HG02970 (cell line): Measurements from ENCODE around the gene AKR1C1.
"Not testable (repeated sequence)": the region's sequence is repeated elsewhere in the genome, so short reads cannot be mapped to it uniquely, and the experiment has no call there.

Experiments used
- ATAC-seq: cut with Tn5 transposase; IDR thresholded peaks from one replicate; pipeline ENCODE4 v1.9.1; 2021; ENCODE audit warnings: mild to moderate bottlenecking, moderate library complexity, moderate number of reproducible peaks; ENCODE audit not compliant: unreplicated experiment, low FRiP score

The AKR1C1 gene

GRCh38 chr10:4981722-4982471 lies 18.7 kb downstream of the AKR1C1 start:
- ATAC-seq = no peak

GRCh38 chr10:4982764-4983226 lies 19.6 kb downstream of the AKR1C1 start:
- ATAC-seq = no peak

DNA sequence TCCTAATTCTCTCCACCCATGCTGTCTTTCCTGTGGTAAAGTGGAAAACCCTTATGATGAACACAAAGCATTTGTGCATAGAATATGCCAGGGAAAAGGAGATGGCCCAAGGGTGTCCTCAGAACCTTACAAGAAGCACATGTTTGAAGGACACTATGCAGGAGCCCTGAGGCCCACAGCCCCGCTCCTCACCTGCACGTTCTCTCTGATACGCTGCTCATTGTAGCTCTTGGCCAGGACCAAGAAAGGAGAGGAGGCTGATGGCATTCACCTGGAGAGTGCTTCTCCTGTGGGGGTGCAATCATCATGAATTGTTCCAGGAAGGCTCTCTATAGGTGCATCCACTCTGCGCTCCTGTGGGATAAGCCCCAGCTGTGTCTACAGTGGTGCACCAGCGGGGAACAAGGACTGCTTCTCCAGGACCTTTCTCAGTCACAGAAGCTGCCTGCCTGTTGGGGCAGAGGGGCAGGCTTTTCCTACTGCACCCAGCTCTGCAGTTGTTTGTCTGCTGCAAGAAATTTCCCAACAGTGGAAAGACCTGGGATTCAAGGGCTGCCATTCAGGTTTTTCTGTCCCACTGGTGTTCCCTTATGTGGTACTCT lies 20.5 kb downstream of the AKR1C1 start:
- ATAC-seq = no peak

- ATAC-seq = no peak
These were observed 21.0 kb downstream of the AKR1C1 start for GRCh38 chr10:4984223-4984622.

- ATAC-seq = no peak
These were observed 21.9 kb downstream of the AKR1C1 start for GRCh38 chr10:4984971-4985594.

GRCh38 chr10:4988000-4988641 lies 24.9 kb downstream of the AKR1C1 start:
- not testable (repeated sequence) for ATAC-seq

- ATAC-seq = no peak
These were observed 27.0 kb downstream of the AKR1C1 start for GRCh38 chr10:4990217-4990616.

DNA sequence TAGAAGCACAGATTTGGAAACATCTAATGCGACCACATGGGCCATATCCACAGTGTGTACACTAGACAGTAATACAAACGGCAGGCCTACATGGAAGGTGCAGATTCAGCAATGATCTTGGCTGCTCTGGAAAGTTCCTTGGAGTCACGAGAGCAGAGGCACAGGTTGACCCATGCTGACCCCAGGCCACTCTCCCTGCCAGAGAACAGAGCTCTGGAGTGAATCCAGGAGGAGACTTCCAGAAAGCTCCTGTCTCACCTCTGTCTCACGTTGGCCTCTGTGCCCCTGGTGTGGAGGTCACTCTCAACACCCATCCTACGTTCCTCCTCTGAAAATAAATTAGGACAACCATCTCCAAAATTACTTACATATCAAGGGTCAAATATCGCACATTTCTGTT lies 28.2 kb downstream of the AKR1C1 start:
- ATAC-seq = not testable (repeated sequence)

- not testable (repeated sequence) for ATAC-seq
These were observed 29.3 kb downstream of the AKR1C1 start for GRCh38 chr10:4992564-4992963.

DNA sequence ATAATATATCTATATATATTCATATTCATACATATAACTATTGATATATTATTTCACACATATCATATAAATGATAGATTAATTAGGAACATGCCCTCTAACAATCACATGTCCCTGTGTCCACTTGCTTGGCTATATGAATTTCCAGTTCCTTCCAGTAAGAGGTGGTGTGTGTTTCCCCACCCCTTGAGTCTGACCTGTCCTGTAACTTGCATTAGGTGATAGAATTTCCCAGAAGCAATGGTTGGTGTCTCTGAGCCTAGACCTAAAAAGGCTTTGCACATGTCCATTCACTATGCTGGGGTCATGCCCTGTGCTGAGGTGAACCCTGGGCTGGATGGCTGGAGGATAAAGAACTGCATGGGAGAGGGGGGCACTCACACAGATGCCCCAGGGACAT lies 31.0 kb downstream of the AKR1C1 start:
- ATAC-seq = not testable (repeated sequence)

- no peak for ATAC-seq
These were observed 35.5 kb downstream of the AKR1C1 start for GRCh38 chr10:4998671-4999070.

DNA sequence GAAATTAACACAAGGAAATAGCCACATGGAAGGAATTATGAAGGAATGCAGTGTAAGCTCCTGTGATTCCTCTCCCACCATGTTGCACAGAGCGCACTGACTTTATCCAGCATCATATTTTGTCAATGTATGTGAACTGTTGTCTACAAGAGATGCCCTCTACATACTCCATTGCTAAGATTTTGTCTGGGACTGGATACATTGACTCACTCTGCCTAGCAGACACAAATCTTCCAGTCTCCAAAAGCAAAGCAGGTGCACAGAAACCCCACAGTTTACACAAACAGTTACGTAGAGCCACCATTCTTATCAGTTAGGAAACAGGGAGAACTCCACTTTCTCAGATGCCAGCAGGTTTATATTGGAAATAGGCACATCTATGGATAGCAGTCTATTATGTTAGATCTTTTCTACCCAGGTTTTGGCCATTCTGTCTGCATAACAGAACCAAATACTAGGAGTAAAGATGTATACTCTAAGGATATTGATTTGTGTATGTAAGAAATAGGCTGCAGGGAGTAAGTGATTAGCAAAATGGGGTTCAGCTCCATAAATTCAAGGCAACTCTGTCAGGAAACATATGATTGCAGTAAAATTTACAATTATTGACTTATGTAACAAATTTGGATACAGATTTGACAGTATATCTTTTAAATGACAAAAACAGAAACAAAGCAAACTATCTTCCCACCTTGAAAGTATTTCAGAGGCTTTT lies 39.0 kb downstream of the AKR1C1 start:
- no peak for ATAC-seq

DNA sequence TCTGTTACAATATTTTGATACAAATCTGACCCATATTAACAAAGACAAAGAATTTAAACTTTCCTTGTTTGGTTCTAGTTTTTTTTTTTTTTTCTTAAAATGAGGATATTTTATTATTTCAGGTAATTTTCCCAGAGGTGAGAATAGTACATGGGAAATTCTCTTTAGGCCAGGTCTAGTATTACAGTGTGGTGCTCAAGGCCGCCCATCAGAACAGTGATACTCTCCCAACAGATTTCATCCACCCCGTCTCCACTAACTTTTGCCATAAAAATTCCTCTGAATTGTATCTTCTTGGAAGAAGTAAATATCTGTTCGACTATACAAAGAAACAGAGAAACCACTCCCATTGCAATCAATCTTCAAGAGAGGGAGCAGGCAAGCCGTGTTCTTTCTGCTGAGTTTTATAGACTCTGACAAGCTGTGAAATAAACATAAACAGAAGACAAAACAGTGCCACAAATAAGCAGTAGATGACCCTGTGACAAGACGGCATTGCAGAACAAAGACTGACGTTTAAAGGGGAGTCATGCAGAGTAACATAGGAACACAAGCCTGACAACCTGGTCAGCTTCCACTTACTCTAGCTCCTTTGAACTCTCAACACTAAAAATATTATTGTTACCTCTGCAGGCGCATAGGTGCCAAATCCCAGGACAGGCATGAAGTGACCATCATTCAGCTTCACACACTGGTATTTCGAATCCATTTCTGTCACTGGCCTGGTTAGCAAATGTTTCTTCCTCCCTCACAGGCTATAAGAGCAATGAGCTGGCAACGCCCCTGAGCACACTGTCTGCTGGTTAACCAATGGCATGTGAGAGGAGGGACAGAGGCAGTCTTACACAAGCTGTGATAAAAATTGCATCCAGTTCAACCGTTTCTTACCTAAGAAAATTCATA lies 40.2 kb downstream of the AKR1C1 start, which contains the start of gene AKR1C2:
Gene AKR1C2 (minus strand): TSS at position 731 of the 903 bp plus-strand sequence. CDS start 22 bp downstream, at position 709.
- not testable (repeated sequence) for ATAC-seq

DNA sequence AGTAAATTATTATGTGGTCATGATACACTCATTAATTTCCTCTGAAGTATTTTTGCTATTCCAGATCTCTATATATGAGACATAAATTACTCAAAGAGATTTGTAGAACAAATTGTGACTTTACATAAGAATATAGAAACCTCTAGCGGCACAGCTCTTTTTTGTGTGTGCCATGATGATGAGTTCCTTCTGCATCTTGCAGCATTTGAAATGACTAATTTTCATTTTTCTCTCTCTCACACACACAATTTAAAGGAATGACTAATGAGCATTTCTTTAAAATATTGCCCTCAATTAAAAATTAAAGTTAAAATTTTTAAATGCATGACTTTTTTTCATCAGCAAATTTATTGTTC lies 40.8 kb downstream of the AKR1C1 start:
- ATAC-seq = not testable (repeated sequence)

DNA sequence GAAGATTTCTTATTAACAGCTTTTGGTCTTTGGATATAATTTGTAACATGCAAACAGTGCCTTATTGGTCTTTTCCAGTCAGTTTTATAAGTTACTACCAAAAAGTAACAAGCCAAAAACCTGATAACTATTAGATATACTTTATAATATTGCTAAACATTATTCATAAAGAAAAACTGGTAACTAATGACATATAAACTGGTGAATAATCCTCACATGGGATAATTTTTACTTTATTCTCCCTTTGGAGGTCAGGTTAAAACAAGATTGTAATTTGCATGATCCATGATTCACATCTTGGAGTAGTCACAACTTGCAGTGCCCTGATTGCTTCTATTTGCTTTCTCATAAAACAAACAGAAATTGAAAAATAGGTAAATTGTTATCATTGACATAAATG lies 41.3 kb downstream of the AKR1C1 start:
- not testable (repeated sequence) for ATAC-seq

- ATAC-seq = not testable (repeated sequence)
These were observed 45.8 kb downstream of the AKR1C1 start for GRCh38 chr10:5008857-5009548.

DNA sequence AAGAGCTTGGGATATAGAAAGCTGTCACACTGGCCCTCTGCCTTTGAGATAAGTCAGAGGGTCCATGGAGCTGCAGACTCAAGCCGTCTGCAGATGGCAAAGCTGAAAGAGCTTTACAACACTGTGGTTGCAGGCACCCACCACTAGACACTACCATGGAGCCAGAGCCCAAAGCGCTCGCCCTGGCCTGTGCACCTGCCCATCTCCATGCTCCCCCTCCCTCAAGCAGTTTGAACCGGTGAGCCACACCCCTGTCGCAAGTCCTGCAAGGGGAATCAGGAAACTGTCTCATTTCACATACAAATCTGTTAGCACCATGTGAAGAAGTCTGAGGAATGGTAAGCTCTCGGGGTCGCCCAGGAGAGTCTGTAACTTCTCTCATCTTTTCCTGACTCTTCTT lies 46.8 kb downstream of the AKR1C1 start:
- not testable (repeated sequence) for ATAC-seq

DNA sequence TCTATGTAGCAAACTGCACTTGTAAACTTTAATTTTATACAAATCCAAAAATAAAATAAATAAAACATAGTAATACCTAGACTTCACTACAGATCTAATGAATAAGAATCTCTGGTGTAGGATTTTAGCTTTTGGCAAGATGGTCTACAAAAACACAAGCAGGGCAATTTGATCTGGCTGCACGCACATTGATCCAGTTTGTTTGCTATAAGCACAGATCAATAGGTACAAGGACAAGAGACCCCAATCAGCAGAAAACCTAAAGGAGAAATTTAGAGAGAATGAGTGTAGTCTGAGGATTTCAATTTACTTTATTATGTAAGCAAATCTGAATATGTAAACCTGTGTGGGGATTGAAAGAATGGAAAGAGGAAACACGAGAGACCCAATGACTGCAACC lies 48.2 kb downstream of the AKR1C1 start:
- ATAC-seq = not testable (repeated sequence)

- ATAC-seq = no peak
These were observed 49.4 kb downstream of the AKR1C1 start for GRCh38 chr10:5012595-5012994.
